GM10847 (cell line): ENCODE data around the gene MLLT11.

Experiments used
- POLR2A ChIP-seq: IDR thresholded peaks from 2 replicates; pipeline ENCODE4 v1.6.1; 2011; ENCODE audit not compliant: insufficient read length; ENCODE audit errors: extremely low read depth

MLLT11 gene

DNA sequence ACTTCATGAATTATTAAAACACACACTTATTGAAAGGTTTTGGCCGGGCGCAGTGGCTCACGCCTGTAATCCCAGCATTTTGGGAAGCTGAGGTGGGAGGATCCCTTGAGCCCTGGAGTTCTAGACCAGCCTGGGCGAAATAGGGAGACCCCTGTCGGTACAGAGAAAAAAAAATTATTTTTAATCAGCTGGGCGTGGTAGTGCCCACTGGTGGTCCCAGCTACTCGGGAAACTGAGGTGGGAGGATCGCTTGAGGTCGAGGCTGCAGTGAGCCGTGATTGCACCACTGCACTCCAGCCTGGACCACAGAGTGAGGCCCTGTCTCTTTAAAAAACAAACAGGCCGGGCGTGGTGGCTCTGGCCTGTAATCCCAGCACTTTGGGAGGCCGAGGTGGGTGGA lies 12.0 kb downstream of the MLLT11 start:
- no peak for TF ChIP-seq POLR2A

DNA sequence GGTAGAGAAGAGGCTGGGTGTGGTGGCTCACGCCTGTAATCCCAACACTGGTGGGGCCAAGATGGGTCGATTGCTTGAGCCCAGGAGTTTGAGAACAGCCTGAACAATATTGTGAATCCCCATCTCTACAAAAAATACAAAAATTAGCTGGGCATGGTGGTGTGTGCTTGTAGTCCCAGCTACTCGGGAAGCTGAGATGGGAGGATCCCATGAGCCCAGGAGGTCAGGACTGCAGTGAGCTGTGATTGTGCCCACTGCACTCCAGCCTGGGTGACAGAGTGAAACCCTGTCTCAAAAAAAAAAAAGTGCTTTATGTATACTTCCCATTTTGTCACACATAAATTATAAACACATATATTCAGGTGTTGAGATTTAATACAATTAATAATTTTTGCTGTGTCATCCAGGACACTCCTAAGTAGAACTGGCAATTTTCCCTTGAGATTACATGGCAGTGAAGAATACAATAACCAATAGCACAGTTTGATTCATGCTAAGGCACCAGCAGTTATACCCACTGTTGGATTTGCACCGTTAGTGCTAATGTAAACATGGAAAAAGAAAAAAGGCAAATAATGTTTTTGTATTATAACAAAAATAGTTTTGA lies 25.9 kb downstream of the MLLT11 start:
- no peak for TF ChIP-seq POLR2A

DNA sequence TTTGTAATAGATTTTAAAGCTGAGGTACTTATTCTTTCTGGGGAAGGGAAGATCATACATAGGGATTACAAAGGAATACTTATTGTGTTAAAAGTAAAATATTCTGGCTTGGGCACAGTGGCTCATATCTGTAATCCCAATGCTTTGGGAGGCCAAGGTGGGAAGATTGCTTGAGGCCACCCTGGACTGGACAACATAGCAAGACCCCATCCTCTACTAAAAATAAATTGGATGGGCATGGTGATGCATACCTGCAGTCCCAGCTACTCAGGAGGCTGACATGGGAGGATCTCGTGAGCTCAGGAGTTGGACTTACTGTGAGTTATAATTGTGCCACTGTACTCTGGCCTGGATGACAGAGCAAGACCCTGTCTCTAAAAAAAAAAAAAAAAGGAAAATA lies 37.9 kb downstream of the MLLT11 start:
- no peak for TF ChIP-seq POLR2A

DNA sequence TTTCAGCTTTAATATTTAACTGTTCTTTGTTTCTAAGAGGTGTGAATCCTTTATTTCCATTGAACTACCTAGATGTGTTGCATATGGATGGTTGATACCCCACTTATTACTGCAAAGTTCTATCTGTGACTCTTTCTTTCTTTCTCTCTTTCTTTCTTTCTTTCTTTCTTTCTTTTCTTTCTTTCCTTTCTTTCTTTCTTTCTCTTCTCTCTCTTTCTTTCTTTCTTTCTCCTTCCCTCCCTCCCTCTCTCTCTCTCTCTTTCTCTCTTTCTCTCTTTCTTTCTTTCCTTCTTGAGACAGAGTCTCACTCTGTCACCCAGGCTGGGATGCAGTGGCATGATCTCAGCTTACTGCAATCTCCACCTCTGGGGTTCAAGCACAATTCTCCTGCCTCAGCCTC lies 44.4 kb downstream of the MLLT11 start:
- TF ChIP-seq POLR2A, result no peak

DNA sequence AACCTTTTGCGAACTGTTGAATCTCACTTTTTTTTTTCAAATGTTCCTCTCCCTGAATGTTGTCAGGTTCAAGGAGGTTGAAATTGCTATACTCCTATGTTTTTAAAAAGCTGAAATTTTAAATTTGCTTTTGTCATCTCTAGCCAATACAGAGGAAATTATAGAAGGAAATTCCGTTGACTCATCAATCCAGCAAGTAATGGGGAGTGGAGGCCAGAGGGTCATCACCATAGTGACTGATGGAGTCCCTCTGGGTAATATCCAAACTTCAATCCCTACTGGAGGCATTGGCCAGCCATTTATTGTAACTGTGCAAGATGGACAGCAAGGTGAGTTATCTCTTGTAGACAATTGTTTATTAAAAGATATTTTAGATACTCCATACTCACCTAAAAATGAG lies 46.7 kb downstream of the MLLT11 start:
- no peak for TF ChIP-seq POLR2A

- TF ChIP-seq POLR2A, result no peak
These were observed 48.1 kb downstream of the MLLT11 start for GRCh38 chr1:151108331-151108730.

- TF ChIP-seq POLR2A, result no peak
These were observed 53.7 kb downstream of the MLLT11 start for GRCh38 chr1:151113877-151114276.
